ENCODE measurements around the gene SUGCT.

GRCh38 chr7:40098810-40099209 is 36.0 kb upstream of the SUGCT start:
- TF ChIP-seq CTCF (IDR thresholded peaks at IDR 0.05; ENCODE audit: insufficient read depth, low read length) (no peak), POLR2AphosphoS5 (IDR thresholded peaks at IDR 0.05; ENCODE audit: low read depth) (no peak), REST (IDR thresholded peaks at IDR 0.05; ENCODE audit: insufficient replicate concordance, low read depth) (no peak), GABPA (IDR thresholded peaks at IDR 0.05; ENCODE audit: low read depth) (no peak), SPI1 (IDR thresholded peaks at IDR 0.05; ENCODE audit: borderline replicate concordance, low read depth) (no peak)
